GM19099 (cell line): Measurements from ENCODE around the gene ENG.

ENCODE experiments used
- POLR2A ChIP-seq: IDR thresholded peaks from 3 replicates; pipeline ENCODE4 v1.6.1; 2011; ENCODE audit warnings: low read depth; ENCODE audit not compliant: insufficient read length; ENCODE audit errors: extremely low read depth

The ENG gene

GRCh38 chr9:127773272-127773671 lies 81.2 kb downstream of the ENG start:
- TF ChIP-seq POLR2A, result no peak

- no peak for TF ChIP-seq POLR2A
Measured at GRCh38 chr9:127772603-127773002, 81.9 kb downstream of the ENG start.

- no peak for TF ChIP-seq POLR2A
Measured at GRCh38 chr9:127771570-127772189, 82.8 kb downstream of the ENG start.

- TF ChIP-seq POLR2A, result peak; percentile 22
Measured at GRCh38 chr9:127770905-127771569, 83.4 kb downstream of the ENG start.

GRCh38 chr9:127770583-127770904 lies 83.9 kb downstream of the ENG start:
- TF ChIP-seq POLR2A, result no peak

GRCh38 chr9:127769929-127770582 lies 84.4 kb downstream of the ENG start:
- no peak for TF ChIP-seq POLR2A

GRCh38 chr9:127769101-127769500 lies 85.4 kb downstream of the ENG start:
- no peak for TF ChIP-seq POLR2A

GRCh38 chr9:127768698-127769097 lies 85.8 kb downstream of the ENG start:
- no peak for TF ChIP-seq POLR2A

- TF ChIP-seq POLR2A, result no peak
Measured at GRCh38 chr9:127767909-127768331, 86.5 kb downstream of the ENG start.

GRCh38 chr9:127767410-127767809 lies 87.0 kb downstream of the ENG start:
- TF ChIP-seq POLR2A, result no peak

GRCh38 chr9:127765418-127765817 lies 89.0 kb downstream of the ENG start:
- no peak for TF ChIP-seq POLR2A
